Endothelial cell of umbilical vein (primary cell): Measurements from ENCODE around the gene WDR6. TPM values are rescaled to one million over a fixed set of nuclear protein-coding genes. Genes with fewer than 3 reads are reported as not detected.

ENCODE experiments used
- BruUV-seq: library from RNA; stranded (reverse); fragments of 400-500 nt; replicated peaks from 2 replicates; lab custom pipeline; 2021; lab: Mats Ljungman, UMichigan
- CTCF ChIA-PET: fragments of 300-600, 350-600 bp; sonication (Branson Sonifier 250); formaldehyde crosslinking; loops from one replicate; lab custom pipeline; 2021; ENCODE audit warnings: antibody characterized with exemption, inconsistent platforms; lab: Charles Lee
- POLR2A ChIA-PET: fragments of 300-600, 350-600 bp; sonication (Branson Sonifier 250); formaldehyde crosslinking; loops from one replicate; lab custom pipeline; 2021; ENCODE audit warnings: antibody characterized with exemption, inconsistent platforms; lab: Charles Lee
- DNase-seq: peaks from one replicate; pipeline ENCODE4 v3.0.0-alpha.2; 2011; ENCODE audit warnings: low read depth, low spot score
- FAIRE-seq: peaks from 2 replicates; lab custom pipeline; 2011; peaks lifted over from hg19 to GRCh38; lab: Jason Lieb, UNC
- H2AFZ ChIP-seq: 2 replicates; pipeline ENCODE4 v1.6.0; 2012; ENCODE audit warnings: low read depth, low read length, control low read depth, inconsistent platforms
- H3K27ac ChIP-seq: 2 replicates; pipeline ENCODE4 v1.5.1; 2011; ENCODE audit warnings: low read depth, mild to moderate bottlenecking, control low read depth, low read length, moderate library complexity; ENCODE audit not compliant: insufficient read depth
- H3K27me3 ChIP-seq, 2 experiments: 2 replicates each; pipeline versions ENCODE4 v1.6.0 to v1.6.1; 2011; ENCODE audit warnings: low read length in 2 of 2, mixed read lengths in 1 of 2; ENCODE audit not compliant: control insufficient read depth in 2 of 2, insufficient read depth in 2 of 2
- H3K36me3 ChIP-seq, 2 experiments: 2 replicates in 1 of 2; 3 replicates in 1 of 2; pipeline ENCODE4 v1.5.1; 2011; ENCODE audit warnings: low read length in 2 of 2, mild to moderate bottlenecking in 1 of 2, moderate library complexity in 1 of 2; ENCODE audit not compliant: control insufficient read depth in 2 of 2, insufficient read depth in 2 of 2; ENCODE audit errors: extremely low read depth in 1 of 2
- H3K4me1 ChIP-seq: 3 replicates; pipeline ENCODE4 v1.5.1; 2011; ENCODE audit warnings: mild to moderate bottlenecking, low read length; ENCODE audit not compliant: control insufficient read depth, insufficient read depth; ENCODE audit errors: extremely low read depth
- H3K4me2 ChIP-seq: 2 replicates; pipeline ENCODE4 v1.6.1; 2011; ENCODE audit warnings: low read length, control low read depth, mixed read lengths; ENCODE audit not compliant: insufficient read depth
- H3K4me3 ChIP-seq, 3 experiments: fragments of 200-600 bp in 1 of 3; sonication (generic), shearing (Covaris generic) in 1 of 3; replicated peaks in 1 of 3; 2 replicates each; pipeline ENCODE4 v1.5.1; 2011 to 2016; ENCODE audit warnings: control low read depth in 3 of 3, low read length in 3 of 3, mild to moderate bottlenecking in 2 of 3, inconsistent platforms in 1 of 3, low read depth in 1 of 3, moderate library complexity in 1 of 3; ENCODE audit not compliant: insufficient read depth in 1 of 3
- H3K79me2 ChIP-seq: 2 replicates; pipeline ENCODE4 v1.6.0; 2012; ENCODE audit warnings: low read length, inconsistent platforms; ENCODE audit not compliant: control insufficient read depth, insufficient read depth
- H3K9ac ChIP-seq: replicated peaks from 2 replicates; pipeline ENCODE3; 2011; ENCODE audit warnings: low read length, control low read depth; ENCODE audit not compliant: insufficient read depth; ENCODE audit errors: extremely low read depth
- H3K9me1 ChIP-seq: replicated peaks from 3 replicates; pipeline ENCODE4 v1.6.0; 2011; ENCODE audit warnings: mild to moderate bottlenecking, low read length; ENCODE audit not compliant: control insufficient read depth, insufficient read depth; ENCODE audit errors: extremely low read depth
- H3K9me3 ChIP-seq: replicated peaks from 2 replicates; pipeline ENCODE4 v1.5.1; 2012; ENCODE audit warnings: low read length, inconsistent platforms; ENCODE audit not compliant: control insufficient read depth, insufficient read depth
- H4K20me1 ChIP-seq: replicated peaks from 2 replicates; pipeline ENCODE3; 2011; ENCODE audit warnings: mild to moderate bottlenecking, low read length; ENCODE audit not compliant: control insufficient read depth, insufficient read depth; ENCODE audit errors: extremely low read depth
- EZH2 ChIP-seq: IDR thresholded peaks from 2 replicates; pipeline ENCODE4 v1.6.1; 2012; ENCODE audit warnings: borderline replicate concordance, low read depth, mild to moderate bottlenecking, moderate library complexity, low read length, inconsistent platforms; ENCODE audit not compliant: severe bottlenecking
- FOS ChIP-seq: IDR thresholded peaks from 2 replicates; pipeline ENCODE4 v1.6.1; 2011; ENCODE audit warnings: mild to moderate bottlenecking, low read length, moderate library complexity, borderline replicate concordance; ENCODE audit not compliant: insufficient read depth
- GATA2 ChIP-seq: IDR thresholded peaks from 2 replicates; pipeline ENCODE4 v1.7.0; 2011; ENCODE audit warnings: low read depth, mild to moderate bottlenecking, moderate library complexity, mixed read lengths, low read length; ENCODE audit not compliant: insufficient read length, insufficient read depth
- JUN ChIP-seq: IDR thresholded peaks from 2 replicates; pipeline ENCODE4 v1.6.1; 2011; ENCODE audit warnings: borderline replicate concordance, low read depth; ENCODE audit not compliant: insufficient read length, insufficient read depth
- MYC ChIP-seq: IDR thresholded peaks from one replicate; pipeline ENCODE4 v1.6.1; 2011; ENCODE audit warnings: mild to moderate bottlenecking, low read depth, low read length
- POLR2A ChIP-seq: IDR thresholded peaks from 2 replicates; pipeline ENCODE4 v1.6.1; 2012; ENCODE audit warnings: low read depth, mild to moderate bottlenecking, control low read depth, low read length
- POLR2AphosphoS5 ChIP-seq: IDR thresholded peaks from 2 replicates; pipeline ENCODE4 v1.6.1; 2012; ENCODE audit warnings: low read depth, mild to moderate bottlenecking, control low read depth, low read length, moderate library complexity; ENCODE audit not compliant: insufficient read depth
- dilution Hi-C: fragments of 300-500 bp; cut with MboI; formaldehyde crosslinking; loops from one replicate; pipeline ENCODE4 v1.15.0; 2019; ENCODE audit warnings: low sequenced_read_pairs; ENCODE audit not compliant: extremely low pct_ligation_motif_present
- intact Hi-C: fragments of 100-400 bp; cut with micrococcal nuclease; formaldehyde crosslinking; loops from one replicate; pipeline ENCODE4 v1.10.0; 2022
- polyA plus RNA-seq, 4 experiments: library from polyadenylated mRNA; depleted of rRNA in 3 of 4; stranded (reverse) in 3 of 4; unstranded in 1 of 4; fragments of >200 nt; gene quantifications; 2 replicates each; pipeline versions ENCODE4 v1.2.1 to v1.2.3, GENCODE V29; 2011 to 2012; ENCODE audit warnings: missing spikeins in 1 of 4
- total RNA-seq: library from RNA; stranded (reverse); gene quantifications from 2 replicates; pipeline ENCODE4 v1.2.3, GENCODE V29; 2021
- TF ChIP-seq, protein P1 (sequence below), 2 donors: IDR thresholded peaks; 1 replicate in 1 of 2; 2 replicates in 1 of 2; pipeline ENCODE4 v1.5.1; 2011; ENCODE audit warnings: low read length in 2 of 2, mild to moderate bottlenecking in 2 of 2, moderate library complexity in 2 of 2, control low read depth in 1 of 2, inconsistent platforms in 1 of 2, low read depth in 1 of 2; ENCODE audit not compliant: insufficient read depth in 1 of 2; ENCODE audit errors: extremely low read depth in 1 of 2
- TF ChIP-seq, protein P2 (sequence below): IDR thresholded peaks from 2 replicates; pipeline ENCODE4 v1.6.1; 2011; ENCODE audit not compliant: insufficient read depth, insufficient read length

Gene WDR6
- total and polyA plus RNA-seq, 2 donors (not counting 3 experiments of a cell fraction or from before 2014, with no cell fraction given) = 192 to 319 TPM

DNA sequence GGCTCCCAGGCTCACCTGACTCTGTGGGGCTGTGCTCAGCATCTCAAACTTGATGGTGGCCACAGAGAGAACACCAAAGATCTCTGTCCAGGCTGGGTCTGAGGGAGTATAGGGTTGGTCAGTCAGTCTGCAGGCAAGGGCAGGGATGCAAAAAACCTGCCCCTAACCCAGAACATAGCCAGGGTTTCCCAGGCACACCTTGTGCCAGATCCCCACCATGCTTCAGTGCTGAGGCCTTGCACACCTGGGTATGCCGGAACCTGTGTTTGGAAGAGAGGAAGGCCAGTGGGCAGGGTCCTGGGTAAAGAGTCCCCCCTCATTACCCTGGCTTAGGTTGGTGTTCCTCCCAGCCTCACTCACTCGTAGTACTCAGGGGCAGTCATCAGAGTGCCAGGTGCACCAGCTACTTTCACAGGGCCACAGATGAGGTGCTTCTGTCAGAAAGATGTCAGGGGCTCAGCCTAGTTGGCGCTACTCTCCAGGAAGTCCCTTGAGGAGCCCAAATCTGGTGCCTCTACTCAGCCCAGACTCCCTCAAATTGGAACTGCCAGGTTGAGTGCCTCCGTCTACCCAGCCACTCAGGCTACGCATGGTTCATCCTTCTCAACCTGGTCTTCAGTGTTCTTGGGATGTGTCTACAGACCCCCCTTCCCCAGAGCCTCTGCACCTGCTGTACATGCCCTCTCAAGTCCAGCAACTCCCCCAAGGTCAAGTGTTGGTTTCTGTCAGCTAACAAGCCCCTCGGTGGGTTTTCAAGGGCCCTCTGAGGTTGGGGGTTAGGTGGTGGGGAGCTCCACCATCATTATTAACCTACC is 9.4 kb downstream of the WDR6 start:
- TF ChIP-seq POLR2A = peak; percentile 23
- no peak for TF ChIP-seq GATA2
- TF ChIP-seq POLR2AphosphoS5 = peak; percentile 62
- no peak for TF ChIP-seq MYC
- TF ChIP-seq FOS = no peak
- no peak for TF ChIP-seq EZH2
- TF ChIP-seq, protein P1, sequence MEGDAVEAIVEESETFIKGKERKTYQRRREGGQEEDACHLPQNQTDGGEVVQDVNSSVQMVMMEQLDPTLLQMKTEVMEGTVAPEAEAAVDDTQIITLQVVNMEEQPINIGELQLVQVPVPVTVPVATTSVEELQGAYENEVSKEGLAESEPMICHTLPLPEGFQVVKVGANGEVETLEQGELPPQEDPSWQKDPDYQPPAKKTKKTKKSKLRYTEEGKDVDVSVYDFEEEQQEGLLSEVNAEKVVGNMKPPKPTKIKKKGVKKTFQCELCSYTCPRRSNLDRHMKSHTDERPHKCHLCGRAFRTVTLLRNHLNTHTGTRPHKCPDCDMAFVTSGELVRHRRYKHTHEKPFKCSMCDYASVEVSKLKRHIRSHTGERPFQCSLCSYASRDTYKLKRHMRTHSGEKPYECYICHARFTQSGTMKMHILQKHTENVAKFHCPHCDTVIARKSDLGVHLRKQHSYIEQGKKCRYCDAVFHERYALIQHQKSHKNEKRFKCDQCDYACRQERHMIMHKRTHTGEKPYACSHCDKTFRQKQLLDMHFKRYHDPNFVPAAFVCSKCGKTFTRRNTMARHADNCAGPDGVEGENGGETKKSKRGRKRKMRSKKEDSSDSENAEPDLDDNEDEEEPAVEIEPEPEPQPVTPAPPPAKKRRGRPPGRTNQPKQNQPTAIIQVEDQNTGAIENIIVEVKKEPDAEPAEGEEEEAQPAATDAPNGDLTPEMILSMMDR (IDR thresholded peaks at IDR 0.05; ENCODE audit: extremely low read depth in 1 of 2, insufficient read depth in 1 of 2, low read depth in 1 of 2, low read length in 2 of 2) = no peak
- no peak for TF ChIP-seq JUN
- TF ChIP-seq, protein P2, sequence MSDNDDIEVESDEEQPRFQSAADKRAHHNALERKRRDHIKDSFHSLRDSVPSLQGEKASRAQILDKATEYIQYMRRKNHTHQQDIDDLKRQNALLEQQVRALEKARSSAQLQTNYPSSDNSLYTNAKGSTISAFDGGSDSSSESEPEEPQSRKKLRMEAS = no peak
- Histone ChIP-seq H3K27ac (no peak overlapping the region), H3K4me1 (peaks cover 22% of the 10 kb centered on the region), H3K36me3 (peaks cover 5 to 48% of the 10 kb centered on the region in 2 experiments), H3K27me3 (no peaks in the 10 kb centered on the region), H3K9me1 (no peaks in the 10 kb centered on the region), H3K4me2 (no peak overlapping the region), H2AFZ (no peak overlapping the region), H4K20me1 (no peaks in the 10 kb centered on the region), H3K9me3 (no peaks in the 10 kb centered on the region), H3K79me2 (peaks cover 27% of the 10 kb centered on the region), H3K9ac (no peak overlapping the region), H3K4me3 (no peak overlapping the region)
- BruUV-seq = no TSS peak
- DNase-seq = no peak
- FAIRE-seq = no peak
- intact Hi-C loops = no loop called here
- dilution Hi-C loops = no loop called here
- ChIA-PET POLR2A (interaction anchor here (4.2 kb wide), 1 partner anchor 9 kb away, joined by 17 read pairs; the partner anchor contains the start of gene WDR6), CTCF (interaction anchor here (1.2 to 8.3 kb wide), 3 partner anchors 9 to 28 kb away, joined by 5 to 127 read pairs (median 10); partner anchors contain the start of genes P4HTM and WDR6)
